K562 (cell line): ENCODE data around the gene HLTF. TPM values are rescaled to one million over a fixed set of nuclear protein-coding genes. Genes with fewer than 3 reads are reported as not detected.

Experiments used
- ARID4B ChIP-seq: sonication (generic); formaldehyde crosslinking; IDR thresholded peaks from 2 replicates; pipeline ENCODE4 v1.8.0; 2022; ENCODE audit warnings: mild to moderate bottlenecking, missing genetic modification reagents
- DDX20 ChIP-seq: fragments of 450-650 bp; IDR thresholded peaks from 2 replicates; pipeline ENCODE4 v1.6.1; 2016; ENCODE audit warnings: missing genetic modification characterization, low read depth, mild to moderate bottlenecking, missing compliant biosample characterization, moderate library complexity
- E2F5 ChIP-seq: sonication (generic); formaldehyde crosslinking; IDR thresholded peaks from 2 replicates; pipeline ENCODE4 v1.8.0; 2022; ENCODE audit warnings: mild to moderate bottlenecking, missing genetic modification reagents
- IFI16 ChIP-seq: fragments of 250-450 bp; sonication (Bioruptor Pico); IDR thresholded peaks from 2 replicates; pipeline ENCODE4 v2.1.2; 2022; ENCODE audit warnings: mild to moderate bottlenecking, inconsistent platforms
- NELFE ChIP-seq: IDR thresholded peaks from 2 replicates; pipeline ENCODE4 v1.6.1; 2011; ENCODE audit warnings: mild to moderate bottlenecking; ENCODE audit not compliant: insufficient read depth, insufficient read length
- PHF8 ChIP-seq: fragments of 200-600 bp; sonication (generic); IDR thresholded peaks from 2 replicates; pipeline ENCODE4 v1.6.1; 2012; ENCODE audit warnings: mixed run types, mild to moderate bottlenecking, inconsistent platforms, low read length, moderate library complexity, borderline replicate concordance
- SAP30 ChIP-seq: fragments of 200-600 bp; sonication (generic); IDR thresholded peaks from 2 replicates; pipeline ENCODE4 v1.6.1; 2012; ENCODE audit warnings: borderline replicate concordance, low read depth, mild to moderate bottlenecking, moderate library complexity, low read length, control low read depth, inconsistent platforms; ENCODE audit not compliant: insufficient read depth, poor library complexity, severe bottlenecking
- TFAP4 ChIP-seq: sonication (generic); formaldehyde crosslinking; IDR thresholded peaks from 2 replicates; pipeline ENCODE4 v1.8.0; 2022; ENCODE audit warnings: missing genetic modification reagents, mild to moderate bottlenecking, moderate library complexity, borderline replicate concordance
- ZNF140 ChIP-seq: fragments of 250-450 bp; sonication (Bioruptor Pico); IDR thresholded peaks from 2 replicates; pipeline ENCODE4 v1.8.0; 2021; ENCODE audit warnings: moderate library complexity, mild to moderate bottlenecking, inconsistent platforms
- ZNF165 ChIP-seq: fragments of 250-450 bp; sonication (Bioruptor Pico); IDR thresholded peaks from 2 replicates; pipeline ENCODE4 v1.4.0; 2020; ENCODE audit warnings: borderline replicate concordance
- ZNF217 ChIP-seq: sonication (generic); formaldehyde crosslinking; IDR thresholded peaks from 2 replicates; pipeline ENCODE4 v1.8.0; 2022; ENCODE audit warnings: mild to moderate bottlenecking, missing genetic modification reagents
- ZNF589 ChIP-seq: fragments of 200-800 bp; sonication (Bioruptor generic); IDR thresholded peaks from 2 replicates; pipeline ENCODE4 v1.6.1; 2016; ENCODE audit warnings: low read depth, missing genetic modification characterization, missing compliant biosample characterization
- ZNF609 ChIP-seq: sonication (generic); formaldehyde crosslinking; IDR thresholded peaks from 2 replicates; pipeline ENCODE4 v1.8.1; 2023; ENCODE audit warnings: missing genetic modification reagents, mild to moderate bottlenecking, borderline replicate concordance
- ZNF696 ChIP-seq: fragments of 250-450 bp; sonication (Bioruptor Pico); conservative IDR thresholded peaks from 2 replicates; pipeline ENCODE4 v1.4.0; 2020; ENCODE audit warnings: mild to moderate bottlenecking, moderate library complexity
- polyA plus RNA-seq, 8 experiments: library from polyadenylated mRNA; depleted of rRNA in 4 of 8; stranded (reverse) in 5 of 8; unstranded in 3 of 8; fragments of >200 nt; fragmentation: Nextera tagmentation in 2 of 8; fragmentation: Illumina TruSeq in 1 of 8; extraction: Ambion mirVana in 2 of 8; extraction: Trizol in 1 of 8; gene quantifications; 2 replicates each; pipeline versions ENCODE4 v1.2.1 to v1.2.3, GENCODE V29; 2011 to 2014; ENCODE audit warnings: inconsistent platforms in 1 of 8, missing spikeins in 1 of 8
- total RNA-seq, 7 experiments: library from RNA; depleted of rRNA in 6 of 7; stranded (reverse); fragments of >200 nt in 6 of 7; fragmentation: Illumina TruSeq in 2 of 7; extraction: Trizol in 2 of 7; gene quantifications; 2 replicates each; pipeline versions ENCODE4 v1.2.1 to v1.2.3, GENCODE V29; 2011 to 2021; ENCODE audit warnings: low replicate concordance in 1 of 7

HLTF gene
- total and polyA plus RNA-seq, 9 of the 15 experiments (the other 6 are each of a cell fraction or from before 2014, with no cell fraction given), result 35.1 to 82.4 (median 50.4) TPM

- TF ChIP-seq ZNF609 (CRISPR knock-in tag) (no peak), SAP30 (peak; percentile 12), IFI16 (CRISPR knock-in tag) (no peak), PHF8 (peak; percentile 54; the same call in 1 of the 2 replicates), ZNF165 (CRISPR knock-in tag) (no peak), ZNF589 (CRISPR knock-in tag) (no peak), ZNF696 (CRISPR knock-in tag) (no peak), ZNF140 (CRISPR knock-in tag) (no peak), NELFE (no peak), DDX20 (tag) (no peak), ZNF217 (CRISPR knock-in tag) (no peak), E2F5 (CRISPR knock-in tag) (peak; percentile 40; the same call in 1 of the 2 replicates), ARID4B (CRISPR knock-in tag) (peak; percentile 77; the same call in 1 of the 2 replicates), TFAP4 (CRISPR knock-in tag) (peak; percentile 89)
Measured at GRCh38 chr3:148991219-148992026, 94.9 kb downstream of the HLTF start, which contains the start of gene GYG1 (continued).
